Measurements from ENCODE around the gene KLHDC8B. TPM values are rescaled to one million over a fixed set of nuclear protein-coding genes. Genes with fewer than 3 reads are reported as not detected.

The KLHDC8B gene
- total RNA-seq, 1 experiment from 2014 or later: 21.5 TPM

DNA sequence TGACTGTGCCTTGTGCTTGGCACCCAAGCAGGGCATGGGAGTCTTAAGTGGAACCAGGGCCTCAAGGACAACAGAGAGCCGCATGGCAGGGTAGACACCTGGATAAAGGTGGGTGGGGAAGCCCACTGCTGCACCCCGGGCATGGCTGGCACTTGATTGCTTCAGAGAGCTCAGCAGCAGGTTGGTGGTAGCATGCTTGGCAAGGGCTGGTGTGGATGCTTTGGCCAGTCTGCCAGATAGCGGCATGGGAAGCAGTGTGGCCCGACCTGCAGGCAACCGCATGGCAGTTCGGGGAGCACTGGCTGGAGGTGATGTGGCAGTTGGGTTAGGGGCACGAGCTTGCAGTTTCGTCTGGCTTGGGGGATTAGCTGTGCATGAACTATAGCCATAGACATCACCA lies 7.8 kb upstream of the KLHDC8B start (continued):
- TF ChIP-seq, protein P1, sequence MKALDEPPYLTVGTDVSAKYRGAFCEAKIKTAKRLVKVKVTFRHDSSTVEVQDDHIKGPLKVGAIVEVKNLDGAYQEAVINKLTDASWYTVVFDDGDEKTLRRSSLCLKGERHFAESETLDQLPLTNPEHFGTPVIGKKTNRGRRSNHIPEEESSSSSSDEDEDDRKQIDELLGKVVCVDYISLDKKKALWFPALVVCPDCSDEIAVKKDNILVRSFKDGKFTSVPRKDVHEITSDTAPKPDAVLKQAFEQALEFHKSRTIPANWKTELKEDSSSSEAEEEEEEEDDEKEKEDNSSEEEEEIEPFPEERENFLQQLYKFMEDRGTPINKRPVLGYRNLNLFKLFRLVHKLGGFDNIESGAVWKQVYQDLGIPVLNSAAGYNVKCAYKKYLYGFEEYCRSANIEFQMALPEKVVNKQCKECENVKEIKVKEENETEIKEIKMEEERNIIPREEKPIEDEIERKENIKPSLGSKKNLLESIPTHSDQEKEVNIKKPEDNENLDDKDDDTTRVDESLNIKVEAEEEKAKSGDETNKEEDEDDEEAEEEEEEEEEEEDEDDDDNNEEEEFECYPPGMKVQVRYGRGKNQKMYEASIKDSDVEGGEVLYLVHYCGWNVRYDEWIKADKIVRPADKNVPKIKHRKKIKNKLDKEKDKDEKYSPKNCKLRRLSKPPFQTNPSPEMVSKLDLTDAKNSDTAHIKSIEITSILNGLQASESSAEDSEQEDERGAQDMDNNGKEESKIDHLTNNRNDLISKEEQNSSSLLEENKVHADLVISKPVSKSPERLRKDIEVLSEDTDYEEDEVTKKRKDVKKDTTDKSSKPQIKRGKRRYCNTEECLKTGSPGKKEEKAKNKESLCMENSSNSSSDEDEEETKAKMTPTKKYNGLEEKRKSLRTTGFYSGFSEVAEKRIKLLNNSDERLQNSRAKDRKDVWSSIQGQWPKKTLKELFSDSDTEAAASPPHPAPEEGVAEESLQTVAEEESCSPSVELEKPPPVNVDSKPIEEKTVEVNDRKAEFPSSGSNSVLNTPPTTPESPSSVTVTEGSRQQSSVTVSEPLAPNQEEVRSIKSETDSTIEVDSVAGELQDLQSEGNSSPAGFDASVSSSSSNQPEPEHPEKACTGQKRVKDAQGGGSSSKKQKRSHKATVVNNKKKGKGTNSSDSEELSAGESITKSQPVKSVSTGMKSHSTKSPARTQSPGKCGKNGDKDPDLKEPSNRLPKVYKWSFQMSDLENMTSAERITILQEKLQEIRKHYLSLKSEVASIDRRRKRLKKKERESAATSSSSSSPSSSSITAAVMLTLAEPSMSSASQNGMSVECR (CRISPR knock-in tag; IDR thresholded peaks at IDR 0.05; ENCODE audit: borderline replicate concordance): no peak
- no peak for TF ChIP-seq KAT7 (CRISPR knock-in tag; IDR thresholded peaks at IDR 0.05; ENCODE audit: borderline replicate concordance)
- TF ChIP-seq, protein P2, sequence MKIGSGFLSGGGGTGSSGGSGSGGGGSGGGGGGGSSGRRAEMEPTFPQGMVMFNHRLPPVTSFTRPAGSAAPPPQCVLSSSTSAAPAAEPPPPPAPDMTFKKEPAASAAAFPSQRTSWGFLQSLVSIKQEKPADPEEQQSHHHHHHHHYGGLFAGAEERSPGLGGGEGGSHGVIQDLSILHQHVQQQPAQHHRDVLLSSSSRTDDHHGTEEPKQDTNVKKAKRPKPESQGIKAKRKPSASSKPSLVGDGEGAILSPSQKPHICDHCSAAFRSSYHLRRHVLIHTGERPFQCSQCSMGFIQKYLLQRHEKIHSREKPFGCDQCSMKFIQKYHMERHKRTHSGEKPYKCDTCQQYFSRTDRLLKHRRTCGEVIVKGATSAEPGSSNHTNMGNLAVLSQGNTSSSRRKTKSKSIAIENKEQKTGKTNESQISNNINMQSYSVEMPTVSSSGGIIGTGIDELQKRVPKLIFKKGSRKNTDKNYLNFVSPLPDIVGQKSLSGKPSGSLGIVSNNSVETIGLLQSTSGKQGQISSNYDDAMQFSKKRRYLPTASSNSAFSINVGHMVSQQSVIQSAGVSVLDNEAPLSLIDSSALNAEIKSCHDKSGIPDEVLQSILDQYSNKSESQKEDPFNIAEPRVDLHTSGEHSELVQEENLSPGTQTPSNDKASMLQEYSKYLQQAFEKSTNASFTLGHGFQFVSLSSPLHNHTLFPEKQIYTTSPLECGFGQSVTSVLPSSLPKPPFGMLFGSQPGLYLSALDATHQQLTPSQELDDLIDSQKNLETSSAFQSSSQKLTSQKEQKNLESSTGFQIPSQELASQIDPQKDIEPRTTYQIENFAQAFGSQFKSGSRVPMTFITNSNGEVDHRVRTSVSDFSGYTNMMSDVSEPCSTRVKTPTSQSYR (CRISPR knock-in tag; IDR thresholded peaks at IDR 0.05): no peak
- no peak for TF ChIP-seq TCF7 (CRISPR knock-in tag; IDR thresholded peaks at IDR 0.05; ENCODE audit: low read depth)
- TF ChIP-seq SMAD3 (CRISPR knock-in tag; IDR thresholded peaks at IDR 0.05; ENCODE audit: borderline replicate concordance): no peak
- TF ChIP-seq, protein P3, sequence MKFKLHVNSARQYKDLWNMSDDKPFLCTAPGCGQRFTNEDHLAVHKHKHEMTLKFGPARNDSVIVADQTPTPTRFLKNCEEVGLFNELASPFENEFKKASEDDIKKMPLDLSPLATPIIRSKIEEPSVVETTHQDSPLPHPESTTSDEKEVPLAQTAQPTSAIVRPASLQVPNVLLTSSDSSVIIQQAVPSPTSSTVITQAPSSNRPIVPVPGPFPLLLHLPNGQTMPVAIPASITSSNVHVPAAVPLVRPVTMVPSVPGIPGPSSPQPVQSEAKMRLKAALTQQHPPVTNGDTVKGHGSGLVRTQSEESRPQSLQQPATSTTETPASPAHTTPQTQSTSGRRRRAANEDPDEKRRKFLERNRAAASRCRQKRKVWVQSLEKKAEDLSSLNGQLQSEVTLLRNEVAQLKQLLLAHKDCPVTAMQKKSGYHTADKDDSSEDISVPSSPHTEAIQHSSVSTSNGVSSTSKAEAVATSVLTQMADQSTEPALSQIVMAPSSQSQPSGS (CRISPR knock-in tag; IDR thresholded peaks at IDR 0.05; ENCODE audit: borderline replicate concordance, low read depth): no peak
- TF ChIP-seq, protein P4, sequence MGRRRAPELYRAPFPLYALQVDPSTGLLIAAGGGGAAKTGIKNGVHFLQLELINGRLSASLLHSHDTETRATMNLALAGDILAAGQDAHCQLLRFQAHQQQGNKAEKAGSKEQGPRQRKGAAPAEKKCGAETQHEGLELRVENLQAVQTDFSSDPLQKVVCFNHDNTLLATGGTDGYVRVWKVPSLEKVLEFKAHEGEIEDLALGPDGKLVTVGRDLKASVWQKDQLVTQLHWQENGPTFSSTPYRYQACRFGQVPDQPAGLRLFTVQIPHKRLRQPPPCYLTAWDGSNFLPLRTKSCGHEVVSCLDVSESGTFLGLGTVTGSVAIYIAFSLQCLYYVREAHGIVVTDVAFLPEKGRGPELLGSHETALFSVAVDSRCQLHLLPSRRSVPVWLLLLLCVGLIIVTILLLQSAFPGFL (CRISPR knock-in tag; IDR thresholded peaks at IDR 0.05; ENCODE audit: borderline replicate concordance): no peak

DNA sequence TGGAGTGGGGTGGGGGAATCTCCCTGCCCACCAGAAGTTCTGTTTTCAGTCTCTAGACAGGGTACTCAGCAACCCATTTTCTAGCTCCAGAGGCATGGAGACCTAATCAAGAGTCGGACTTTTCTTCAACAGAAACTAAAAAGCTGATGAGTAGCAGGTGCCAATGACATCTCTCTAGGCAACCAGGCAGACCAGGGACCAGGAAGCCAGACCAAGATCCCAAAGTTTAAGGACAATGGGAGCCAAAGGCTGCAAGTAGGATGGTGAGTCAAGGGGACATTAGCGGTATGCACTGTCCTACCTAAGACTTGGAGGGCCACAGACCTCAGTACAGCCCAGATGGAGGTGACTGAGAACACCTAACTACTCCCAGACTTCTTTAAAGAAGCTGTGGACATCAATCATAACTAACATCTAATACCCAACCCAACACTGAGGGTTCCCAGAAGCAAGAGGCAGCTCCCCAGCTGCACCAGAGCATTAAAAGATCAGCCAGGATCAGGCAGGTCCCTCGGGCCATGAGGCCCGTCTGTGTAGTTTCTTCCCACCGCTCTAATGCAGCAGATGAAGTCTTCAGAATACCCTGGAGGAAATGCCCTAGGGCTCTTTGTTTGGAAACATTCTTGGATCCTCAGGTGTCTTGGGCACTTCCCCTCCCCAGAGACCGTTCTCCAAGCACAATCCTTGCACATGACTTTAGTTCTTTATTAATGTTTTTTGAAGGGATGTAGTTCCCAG lies 6.2 kb upstream of the KLHDC8B start:
- H3K4me1 Mint-ChIP-seq: peaks cover 18% of the 10 kb centered on the region
- H3K4me3 Mint-ChIP-seq: peak overlapping the region; percentile 92
- peaks cover 20% of the 10 kb centered on the region for H3K27me3 Mint-ChIP-seq (ENCODE audit: low read depth)
- H3K36me3 Mint-ChIP-seq: peaks cover 11% of the 10 kb centered on the region
- H3K27ac Mint-ChIP-seq: peak overlapping the region; percentile 87
- ChIA-PET POLR2A (no interaction called here), CTCF (interaction anchor here (1.7 kb wide), 1 partner anchor 143 kb away, joined by 7 read pairs; the partner anchor contains the start of gene NDUFAF3)
- ATAC-seq (no peak), DNase-seq (ENCODE audit: low spot score) (no peak)
- TF ChIP-seq ZNF263 (CRISPR knock-in tag; IDR thresholded peaks at IDR 0.05; ENCODE audit: low read depth) (no peak), ETV6 (CRISPR knock-in tag; IDR thresholded peaks at IDR 0.05) (no peak)
- TF ChIP-seq, protein P5, sequence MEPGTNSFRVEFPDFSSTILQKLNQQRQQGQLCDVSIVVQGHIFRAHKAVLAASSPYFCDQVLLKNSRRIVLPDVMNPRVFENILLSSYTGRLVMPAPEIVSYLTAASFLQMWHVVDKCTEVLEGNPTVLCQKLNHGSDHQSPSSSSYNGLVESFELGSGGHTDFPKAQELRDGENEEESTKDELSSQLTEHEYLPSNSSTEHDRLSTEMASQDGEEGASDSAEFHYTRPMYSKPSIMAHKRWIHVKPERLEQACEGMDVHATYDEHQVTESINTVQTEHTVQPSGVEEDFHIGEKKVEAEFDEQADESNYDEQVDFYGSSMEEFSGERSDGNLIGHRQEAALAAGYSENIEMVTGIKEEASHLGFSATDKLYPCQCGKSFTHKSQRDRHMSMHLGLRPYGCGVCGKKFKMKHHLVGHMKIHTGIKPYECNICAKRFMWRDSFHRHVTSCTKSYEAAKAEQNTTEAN (CRISPR knock-in tag; IDR thresholded peaks at IDR 0.05): no peak
- no peaks in the 10 kb centered on the region for H3K9me3 Mint-ChIP-seq
